IMR-90 (cell line): ENCODE measurements around the gene RASIP1. TPM values are rescaled to one million over a fixed set of nuclear protein-coding genes. Genes with fewer than 3 reads are reported as not detected.
"Not testable (repeated sequence)": the region's sequence is repeated elsewhere in the genome, so short reads cannot be mapped to it uniquely, and the experiment has no call there.

Experiments used
- ATAC-seq: fragments of 200-7000 bp; cut with Tn5 transposase; 2 replicates; pipeline ENCODE4 v1.9.1; 2020; ENCODE audit warnings: low read depth, mild to moderate bottlenecking, moderate library complexity
- BruUV-seq: library from RNA; stranded (reverse); fragments of 400-500 nt; replicated peaks from 2 replicates; lab custom pipeline; 2021; lab: Mats Ljungman, UMichigan
- CTCF ChIA-PET: fragments of 300-600 bp; formaldehyde crosslinking; extraction: SDS; loops from one replicate; lab custom pipeline; 2021; ENCODE audit warnings: antibody characterized with exemption; lab: Yijun Ruan, JAX
- POLR2A ChIA-PET: fragments of 300-600 bp; sonication (Branson Sonifier 250); formaldehyde crosslinking; loops from one replicate; lab custom pipeline; 2022; ENCODE audit warnings: antibody characterized with exemption; ENCODE audit not compliant: unreplicated experiment; lab: Charles Lee
- DNase-seq: peaks from one replicate; pipeline ENCODE4 v3.0.0; 2013
- H2AFZ ChIP-seq: replicated peaks from 2 replicates; pipeline ENCODE3; 2013; ENCODE audit warnings: low read length, mild to moderate bottlenecking; ENCODE audit not compliant: poor library complexity
- H2AK5ac ChIP-seq: 2 replicates; pipeline ENCODE4 v1.6.1; 2013; ENCODE audit warnings: low read depth, low read length, inconsistent platforms
- H2AK9ac ChIP-seq: replicated peaks from 2 replicates; pipeline ENCODE3; 2013; ENCODE audit warnings: mild to moderate bottlenecking, low read depth, low read length, moderate library complexity; ENCODE audit not compliant: poor library complexity
- H2BK120ac ChIP-seq: 2 replicates; pipeline ENCODE4 v1.6.1; 2013; ENCODE audit warnings: low read depth, low read length, inconsistent platforms
- H2BK15ac ChIP-seq: 3 replicates; pipeline ENCODE4 v1.6.1; 2013; ENCODE audit warnings: low read depth, low read length, inconsistent platforms
- H2BK20ac ChIP-seq: 2 replicates; pipeline ENCODE4 v1.6.1; 2013; ENCODE audit warnings: low read depth, mild to moderate bottlenecking, inconsistent platforms, low read length, moderate library complexity
- H2BK5ac ChIP-seq: 2 replicates; pipeline ENCODE4 v1.6.1; 2013; ENCODE audit warnings: mild to moderate bottlenecking, low read depth, low read length, inconsistent platforms; ENCODE audit not compliant: poor library complexity, severe bottlenecking
- H3K14ac ChIP-seq: replicated peaks from 2 replicates; pipeline ENCODE4 v1.6.1; 2013; ENCODE audit warnings: low read depth, low read length, inconsistent platforms
- H3K18ac ChIP-seq: 2 replicates; pipeline ENCODE4 v1.6.1; 2013; ENCODE audit warnings: low read depth, low read length, control low read depth
- H3K23ac ChIP-seq: 2 replicates; pipeline ENCODE4 v1.6.1; 2013; ENCODE audit warnings: low read depth, low read length, inconsistent platforms
- H3K27ac ChIP-seq: 2 replicates; pipeline ENCODE4 v1.5.1; 2013; ENCODE audit warnings: mild to moderate bottlenecking, control low read depth, low read length; ENCODE audit not compliant: insufficient read depth
- H3K27me3 ChIP-seq: 2 replicates; pipeline ENCODE4 v1.6.1; 2013; ENCODE audit warnings: low read length; ENCODE audit not compliant: control insufficient read depth, insufficient read depth
- H3K36me3 ChIP-seq: 2 replicates; pipeline ENCODE4 v1.6.1; 2013; ENCODE audit warnings: low read length, mixed read lengths; ENCODE audit not compliant: control insufficient read depth, insufficient read depth
- H3K4ac ChIP-seq: 2 replicates; pipeline ENCODE4 v1.6.1; 2013; ENCODE audit warnings: low read depth, low read length, inconsistent platforms
- H3K4me1 ChIP-seq: 2 replicates; pipeline ENCODE4 v1.6.1; 2013; ENCODE audit warnings: low read length, mixed read lengths; ENCODE audit not compliant: control insufficient read depth, insufficient read depth
- H3K4me2 ChIP-seq: 2 replicates; pipeline ENCODE4 v1.6.1; 2013; ENCODE audit warnings: low read depth, mild to moderate bottlenecking, control low read depth, low read length, moderate library complexity
- H3K4me3 ChIP-seq: 2 replicates; pipeline ENCODE4 v1.5.1; 2013; ENCODE audit warnings: low read depth, mild to moderate bottlenecking, control low read depth, low read length, moderate library complexity; ENCODE audit not compliant: insufficient read depth
- H3K56ac ChIP-seq: 2 replicates; pipeline ENCODE4 v1.6.1; 2013; ENCODE audit warnings: low read length, inconsistent platforms; ENCODE audit not compliant: insufficient read depth; ENCODE audit errors: extremely low read depth
- H3K79me1 ChIP-seq, 2 experiments: 2 replicates each; pipeline ENCODE4 v1.6.1; 2013; ENCODE audit warnings: low read length in 2 of 2, inconsistent platforms in 1 of 2, low read depth in 1 of 2
- H3K9ac ChIP-seq: 2 replicates; pipeline ENCODE4 v1.6.1; 2013; ENCODE audit warnings: low read depth, low read length, control low read depth
- H3K9me1 ChIP-seq: 2 replicates; pipeline ENCODE4 v1.6.1; 2013; ENCODE audit warnings: low read length, inconsistent platforms; ENCODE audit not compliant: insufficient read depth
- H3K9me3 ChIP-seq: 2 replicates; pipeline ENCODE4 v1.6.1; 2013; ENCODE audit warnings: low read length; ENCODE audit not compliant: control insufficient read depth, insufficient read depth
- H4K20me1 ChIP-seq: 2 replicates; pipeline ENCODE4 v1.6.1; 2013; ENCODE audit warnings: low read length, inconsistent platforms; ENCODE audit not compliant: insufficient read depth
- H4K5ac ChIP-seq: 2 replicates; pipeline ENCODE4 v1.6.1; 2013; ENCODE audit warnings: mild to moderate bottlenecking, low read depth, low read length, control low read depth
- H4K8ac ChIP-seq, 2 experiments: 2 replicates each; pipeline ENCODE4 v1.6.1; 2013; ENCODE audit warnings: low read depth in 2 of 2, low read length in 2 of 2, control low read depth in 1 of 2, inconsistent platforms in 1 of 2
- H4K91ac ChIP-seq: 2 replicates; pipeline ENCODE4 v1.6.1; 2013; ENCODE audit warnings: low read depth, low read length, inconsistent platforms; ENCODE audit not compliant: insufficient read depth
- WGBS, 2 experiments: methylation state at CpG; one replicate each; pipeline versions ENCODE4 v1.1.5 to v1.1.7; 2013; ENCODE audit warnings: missing lambda C conversion rate in 2 of 2; ENCODE audit not compliant: insufficient read length in 1 of 2; ENCODE audit errors: extremely low coverage in 2 of 2; 5-methylcytosine and 5-hydroxymethylcytosine counted together
- dilution Hi-C: fragments of 300-500 bp; cut with HindIII; formaldehyde crosslinking; loops from one replicate; pipeline ENCODE4 v1.14.3; 2018; ENCODE audit warnings: low sequenced_read_pairs; ENCODE audit not compliant: unreplicated experiment
- in situ Hi-C: fragments of 300-500 bp; cut with MboI; formaldehyde crosslinking; loops from 3 replicates; pipeline ENCODE4 v1.14.3; 2019; ENCODE audit warnings: low sequenced_read_pairs, inconsistent platforms, mixed read lengths
- intact Hi-C: fragments of 100-400 bp; cut with micrococcal nuclease; formaldehyde crosslinking; loops from 2 replicates; pipeline ENCODE4 v1.10.0; 2022
- polyA plus RNA-seq, 3 experiments: library from polyadenylated mRNA; depleted of rRNA; stranded (reverse); fragments of >200 nt; gene quantifications; 2 replicates each; pipeline ENCODE4 v1.2.3, GENCODE V29; 2012; ENCODE audit warnings: low replicate concordance in 1 of 3
- total RNA-seq: library from RNA; depleted of rRNA; stranded (reverse); fragments of >200 nt; gene quantifications from 2 replicates; pipeline ENCODE4 v1.2.3, GENCODE V29; 2012

The RASIP1 gene
- total and polyA plus RNA-seq, 2 of the 4 experiments (the other 2 are of a cell fraction), result 0.18 to 0.51 TPM

DNA sequence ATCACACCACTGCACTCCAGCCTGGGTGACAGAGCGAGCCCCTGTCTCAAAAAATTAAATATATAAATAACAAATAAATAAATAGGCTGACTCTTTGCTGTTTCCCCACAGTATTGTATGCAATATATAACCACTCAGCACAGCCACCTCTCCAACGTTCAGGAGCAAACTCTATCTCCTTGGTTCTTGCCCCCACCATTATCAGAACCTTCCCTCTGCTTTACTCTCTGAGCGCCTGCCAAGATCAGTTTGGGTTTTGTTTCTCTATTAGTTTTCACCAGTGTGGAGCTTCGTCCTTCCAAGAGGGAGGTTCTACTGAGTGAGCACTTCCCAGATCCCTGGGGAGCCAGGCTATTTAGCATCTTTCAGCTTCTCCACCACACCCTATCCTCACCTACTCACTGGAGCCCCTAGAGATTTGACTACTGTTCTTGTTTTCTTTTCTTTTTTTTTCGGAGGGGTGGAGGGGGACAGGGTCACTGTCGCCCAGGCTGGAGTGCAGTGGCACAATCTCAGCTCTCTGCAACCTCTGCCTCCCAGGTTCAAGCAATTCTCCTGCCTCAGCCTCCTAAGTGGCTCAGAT, 27.9 kb upstream of the RASIP1 start:
- H4K8ac ChIP-seq, in situ Hi-C loops, H3K4me3 ChIP-seq, H3K56ac ChIP-seq, H4K91ac ChIP-seq, DNase-seq, H3K14ac ChIP-seq, H3K4me2 ChIP-seq, H3K23ac ChIP-seq, H2BK15ac ChIP-seq, H3K4ac ChIP-seq, H4K5ac ChIP-seq, H3K9ac ChIP-seq, H4K20me1 ChIP-seq, intact Hi-C loops, H2AK5ac ChIP-seq, ATAC-seq, H3K9me1 ChIP-seq, H2BK20ac ChIP-seq, H3K27ac ChIP-seq, POLR2A ChIA-PET, H3K9me3 ChIP-seq, H2AK9ac ChIP-seq, H2BK120ac ChIP-seq, H3K4me1 ChIP-seq, H3K18ac ChIP-seq, H2BK5ac ChIP-seq, dilution Hi-C loops, H3K36me3 ChIP-seq, H2AFZ ChIP-seq, BruUV-seq, H3K79me1 ChIP-seq: not testable (repeated sequence)
- CTCF ChIA-PET, result interaction anchor here (0.6 kb wide), 1 partner anchor 118 kb away, joined by 8 read pairs; no protein-coding TSS in a partner anchor
- no CpG with 5 or more reads among the region's 6 CpGs for WGBS, 2 experiments
- H3K27me3 ChIP-seq, result peaks cover 41% of the 10 kb centered on the region

DNA sequence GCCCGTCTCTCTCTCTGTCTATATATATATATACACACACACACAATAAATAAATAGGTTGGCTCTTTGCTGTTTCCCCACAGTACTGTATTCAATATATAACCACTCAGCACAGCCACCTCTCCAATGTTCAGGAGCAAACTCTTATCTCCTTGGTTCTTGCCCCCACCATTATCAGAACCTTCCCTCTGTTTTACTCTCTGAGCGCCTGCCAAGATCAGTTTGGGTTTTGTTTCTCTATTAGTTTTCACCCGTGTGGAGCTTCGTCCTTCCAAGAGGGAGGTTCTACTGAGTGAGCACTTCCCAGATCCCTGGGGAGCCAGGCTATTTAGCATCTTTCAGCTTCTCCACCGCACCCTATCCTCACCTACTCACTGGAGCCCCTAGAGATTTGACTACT, 25.4 kb upstream of the RASIP1 start:
- H4K5ac ChIP-seq, H3K79me1 ChIP-seq, H4K91ac ChIP-seq, H3K56ac ChIP-seq, H3K4me3 ChIP-seq, H3K4me2 ChIP-seq, H3K9me3 ChIP-seq, H2BK5ac ChIP-seq, H2BK20ac ChIP-seq, H4K20me1 ChIP-seq, H3K9ac ChIP-seq, H3K4me1 ChIP-seq, H2AK5ac ChIP-seq, H2AK9ac ChIP-seq, H3K36me3 ChIP-seq, H2AFZ ChIP-seq, dilution Hi-C loops, ATAC-seq, intact Hi-C loops, H2BK15ac ChIP-seq, H2BK120ac ChIP-seq, H3K9me1 ChIP-seq, H3K18ac ChIP-seq, CTCF ChIA-PET, POLR2A ChIA-PET, H3K23ac ChIP-seq, in situ Hi-C loops, H3K4ac ChIP-seq, H3K14ac ChIP-seq, BruUV-seq, H4K8ac ChIP-seq, DNase-seq, H3K27ac ChIP-seq: not testable (repeated sequence)
- H3K27me3 ChIP-seq, result peaks cover 54% of the 10 kb centered on the region
- WGBS, 2 experiments, result no CpG with 5 or more reads among the region's 5 CpGs
